K562 (cell line): ENCODE measurements around the gene LDOC1. TPM values are rescaled to one million over a fixed set of nuclear protein-coding genes. Genes with fewer than 3 reads are reported as not detected.
"Not testable (repeated sequence)": the region's sequence is repeated elsewhere in the genome, so short reads cannot be mapped to it uniquely, and the experiment has no call there.

Experiments used
- ATAC-seq: fragments of 200-7000 bp; cut with Tn5 transposase; 3 replicates; pipeline ENCODE4 v1.9.1; 2020; ENCODE audit warnings: moderate library complexity
- BruUV-seq: library from RNA; stranded (reverse); fragments of 400-500 nt; replicated peaks from 2 replicates; lab custom pipeline; 2021; lab: Mats Ljungman, UMichigan
- CTCF ChIA-PET: fragments of 300-600 bp; formaldehyde crosslinking; extraction: SDS; loops from one replicate; lab custom pipeline; 2021; ENCODE audit warnings: low intra/inter-chr PET ratio; lab: Yijun Ruan, JAX
- POLR2A ChIA-PET: fragments of 300-600, 350-650 bp; sonication (Branson Sonifier 250); formaldehyde crosslinking; extraction: SDS; loops from one replicate; lab custom pipeline; 2021; ENCODE audit warnings: antibody characterized with exemption, inconsistent platforms; lab: Yijun Ruan, JAX
- DNase-seq, 4 experiments: peaks; one replicate each; pipeline versions ENCODE4 v3.0.0 to v3.0.0-alpha.2; 2011 to 2018; ENCODE audit warnings: low spot score in 3 of 4, mixed read lengths in 3 of 4; ENCODE audit errors: extremely low read depth in 1 of 4
- FAIRE-seq: peaks from 2 replicates; lab custom pipeline; 2011; peaks lifted over from hg19 to GRCh38; lab: Jason Lieb, UNC
- H2AFZ ChIP-seq: 2 replicates; pipeline ENCODE4 v1.6.0; 2011; ENCODE audit warnings: low read depth, low read length, control low read depth, inconsistent platforms
- H3K27ac ChIP-seq: fragments of 200-600 bp; 3 replicates; pipeline ENCODE4 v1.8.0; 2011; ENCODE audit warnings: low read depth, mild to moderate bottlenecking, control low read depth, inconsistent platforms, low read length, moderate library complexity, mixed read lengths; ENCODE audit errors: extremely low read depth
- H3K27me3 ChIP-seq, 2 experiments: fragments of 300-600 bp in 1 of 2; 2 replicates in 1 of 2; 3 replicates in 1 of 2; pipeline versions ENCODE4 v1.6.0 to v1.8.0; 2011; ENCODE audit warnings: inconsistent platforms in 2 of 2, low read length in 2 of 2, mild to moderate bottlenecking in 1 of 2, mixed read lengths in 1 of 2, moderate library complexity in 1 of 2; ENCODE audit not compliant: control insufficient read depth in 2 of 2, insufficient read depth in 2 of 2
- H3K36me3 ChIP-seq: fragments of 300-600 bp; 3 replicates; pipeline ENCODE4 v1.8.0; 2011; ENCODE audit warnings: mild to moderate bottlenecking, low read length, inconsistent platforms; ENCODE audit not compliant: control insufficient read depth, insufficient read depth
- H3K4me1 ChIP-seq, 2 experiments: fragments of 200-600 bp in 1 of 2; replicated peaks in 1 of 2; 2 replicates in 1 of 2; 3 replicates in 1 of 2; pipeline versions ENCODE4 v1.5.1 to v1.8.0; 2011; ENCODE audit warnings: inconsistent platforms in 2 of 2, low read length in 2 of 2, mild to moderate bottlenecking in 1 of 2, mixed read lengths in 1 of 2, moderate library complexity in 1 of 2; ENCODE audit not compliant: control insufficient read depth in 2 of 2, insufficient read depth in 2 of 2
- H3K4me2 ChIP-seq: 2 replicates; pipeline ENCODE4 v1.6.1; 2011; ENCODE audit warnings: low read length, control low read depth, inconsistent platforms, mixed read lengths; ENCODE audit not compliant: insufficient read depth
- H3K4me3 ChIP-seq: fragments of 200-600 bp; sonication (generic), shearing (Covaris generic); 2 replicates; pipeline ENCODE4 v1.5.1; 2016; ENCODE audit warnings: control low read depth, inconsistent platforms
- H3K79me2 ChIP-seq: fragments of 200-600 bp; 3 replicates; pipeline ENCODE4 v1.8.0; 2011; ENCODE audit warnings: low read length, inconsistent platforms; ENCODE audit not compliant: control insufficient read depth, insufficient read depth
- H3K9ac ChIP-seq, 2 experiments: 2 replicates each; pipeline versions ENCODE4 v1.6.0 to v1.6.1; 2011; ENCODE audit warnings: low read depth in 2 of 2, low read length in 2 of 2, control low read depth in 1 of 2, inconsistent platforms in 1 of 2, mild to moderate bottlenecking in 1 of 2, mixed read lengths in 1 of 2; ENCODE audit not compliant: insufficient read depth in 1 of 2
- H3K9me1 ChIP-seq: one replicate; pipeline ENCODE4 v1.6.0; 2011; ENCODE audit warnings: inconsistent platforms, mild to moderate bottlenecking, low read length, moderate library complexity; ENCODE audit not compliant: control insufficient read depth, insufficient read depth
- H3K9me3 ChIP-seq: replicated peaks from 2 replicates; pipeline ENCODE4 v1.5.1; 2011; ENCODE audit warnings: low read depth, low read length, inconsistent platforms; ENCODE audit not compliant: control insufficient read depth, insufficient read depth
- H4K20me1 ChIP-seq: replicated peaks from 2 replicates; pipeline ENCODE4 v1.6.1; 2011; ENCODE audit warnings: low read length, inconsistent platforms, mixed read lengths; ENCODE audit not compliant: control insufficient read depth, insufficient read depth
- ZNF668 ChIP-seq: fragments of 250-450 bp; sonication (Bioruptor Pico); IDR thresholded peaks from 2 replicates; pipeline ENCODE4 v1.8.0; 2022; ENCODE audit warnings: mild to moderate bottlenecking, inconsistent platforms
- WGBS: fragments of 100-300 bp; shearing (Covaris generic); methylation state at CpG from one replicate; pipeline ENCODE4 v1.1.6; 2016; ENCODE audit warnings: low coverage, mixed read lengths; ENCODE audit not compliant: insufficient coverage; ENCODE audit errors: missing lambda C conversion rate; 5-methylcytosine and 5-hydroxymethylcytosine counted together
- in situ Hi-C: fragments of 300-500 bp; cut with MboI; formaldehyde crosslinking; loops from 4 replicates; pipeline ENCODE4 v1.15.0; 2018; ENCODE audit warnings: inconsistent platforms, mixed read lengths
- intact Hi-C: fragments of 100-400 bp; cut with micrococcal nuclease; formaldehyde crosslinking; loops from 2 replicates; pipeline ENCODE4 v1.14.2; 2022
- polyA plus RNA-seq, 8 experiments: library from polyadenylated mRNA; depleted of rRNA in 4 of 8; stranded (reverse) in 5 of 8; unstranded in 3 of 8; fragments of >200 nt; fragmentation: Nextera tagmentation in 2 of 8; fragmentation: Illumina TruSeq in 1 of 8; extraction: Ambion mirVana in 2 of 8; extraction: Trizol in 1 of 8; gene quantifications; 2 replicates each; pipeline versions ENCODE4 v1.2.1 to v1.2.3, GENCODE V29; 2011 to 2014; ENCODE audit warnings: inconsistent platforms in 1 of 8, missing spikeins in 1 of 8
- total RNA-seq, 7 experiments: library from RNA; depleted of rRNA in 6 of 7; stranded (reverse); fragments of >200 nt in 6 of 7; fragmentation: Illumina TruSeq in 2 of 7; extraction: Trizol in 2 of 7; gene quantifications; 2 replicates each; pipeline versions ENCODE4 v1.2.1 to v1.2.3, GENCODE V29; 2011 to 2021; ENCODE audit warnings: low replicate concordance in 1 of 7

Gene LDOC1
- total and polyA plus RNA-seq, 9 of the 15 experiments (the other 6 are each of a cell fraction or from before 2014, with no cell fraction given): 0.65 to 3.4 (median 0.95) TPM; not detected in 2

GRCh38 chrX:141201962-141202361, 25.0 kb upstream of the LDOC1 start:
- no peak for TF ChIP-seq ZNF668 (CRISPR knock-in tag)
- H3K36me3 ChIP-seq: no peaks in the 10 kb centered on the region
- no peak overlapping the region for H3K27ac ChIP-seq
- no peaks in the 10 kb centered on the region for H3K9me1 ChIP-seq
- H3K4me2 ChIP-seq: no peak overlapping the region
- no peak overlapping the region for H3K9ac ChIP-seq
- no peaks in the 10 kb centered on the region for H3K4me1 ChIP-seq
- no peaks in the 10 kb centered on the region for H3K27me3 ChIP-seq
- H2AFZ ChIP-seq: no peak overlapping the region
- no TSS peak for BruUV-seq
- 10% methylated on average over 2 of the region's 3 CpGs for WGBS
- ChIA-PET POLR2A (no interaction called here), CTCF (no interaction called here)
- FAIRE-seq: no peak
- H3K9me3 ChIP-seq: no peaks in the 10 kb centered on the region
- no peaks in the 10 kb centered on the region for H4K20me1 ChIP-seq
- no peak for ATAC-seq
- intact Hi-C loops: no loop called here
- no peaks in the 10 kb centered on the region for H3K79me2 ChIP-seq
- in situ Hi-C loops: no loop called here
- no peak for DNase-seq
- H3K4me3 ChIP-seq: no peak overlapping the region

DNA sequence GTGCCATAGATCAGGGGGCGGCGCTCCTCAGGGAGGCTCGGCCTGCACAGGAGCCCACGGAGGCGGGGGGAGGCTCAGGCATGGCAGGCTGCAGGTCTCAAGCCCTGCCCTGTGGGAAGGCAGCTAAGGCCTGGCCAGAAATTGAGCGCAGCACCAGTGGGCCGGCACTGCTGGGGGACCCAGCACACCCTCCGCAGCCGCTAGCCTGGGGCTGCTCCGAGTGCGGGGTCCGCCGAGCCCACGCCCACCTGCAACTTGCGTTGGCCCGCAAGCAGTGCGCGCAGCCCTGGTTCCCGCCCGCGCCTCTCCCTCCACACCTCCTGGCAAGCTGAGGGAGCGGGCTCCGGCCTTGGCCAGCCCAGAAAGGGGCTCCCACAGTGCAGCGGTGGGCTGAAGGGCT, 11.6 kb upstream of the LDOC1 start:
- H3K9me1 ChIP-seq, POLR2A ChIA-PET, CTCF ChIA-PET, H3K27ac ChIP-seq, H3K4me1 ChIP-seq, H3K27me3 ChIP-seq, ATAC-seq, H4K20me1 ChIP-seq, intact Hi-C loops, H2AFZ ChIP-seq, FAIRE-seq, H3K4me2 ChIP-seq, BruUV-seq, H3K9me3 ChIP-seq, H3K9ac ChIP-seq, H3K36me3 ChIP-seq, H3K4me3 ChIP-seq, H3K79me2 ChIP-seq, in situ Hi-C loops, DNase-seq: not testable (repeated sequence)
- 3% methylated on average over 8 of the region's 24 CpGs for WGBS
